ENCODE measurements around the gene VDR. TPM values are rescaled to one million over a fixed set of nuclear protein-coding genes. Genes with fewer than 3 reads are reported as not detected.

The VDR gene
- total RNA-seq, 1 donor from 2014 or later, result 4.6 TPM

DNA sequence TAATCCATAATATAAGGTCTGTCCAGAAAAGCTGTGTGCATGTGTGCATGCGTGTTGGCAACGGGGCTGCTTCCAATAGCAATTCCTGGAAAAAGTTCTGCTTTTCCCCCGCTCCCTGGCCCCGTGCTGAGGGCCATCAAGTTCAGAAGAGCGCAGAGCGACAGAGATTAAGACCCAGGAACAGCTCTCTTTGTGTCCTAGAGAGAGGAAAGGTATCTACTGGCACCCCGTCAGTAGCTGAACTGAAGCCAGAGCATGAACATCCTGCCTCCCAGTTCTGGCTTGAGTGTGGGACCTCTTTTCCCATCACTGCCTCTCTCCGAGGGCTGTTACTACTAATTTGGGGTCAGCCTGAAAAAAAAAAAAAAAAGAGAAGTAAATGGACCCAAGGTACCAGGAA lies 100.6 kb downstream of the VDR start:
- no peaks in the 10 kb centered on the region for H3K9me3 Mint-ChIP-seq (ENCODE audit: low read depth)
- no peak for DNase-seq (ENCODE audit: low spot score)
- peaks cover 85% of the 10 kb centered on the region for H3K4me1 Mint-ChIP-seq (ENCODE audit: low read depth)

DNA sequence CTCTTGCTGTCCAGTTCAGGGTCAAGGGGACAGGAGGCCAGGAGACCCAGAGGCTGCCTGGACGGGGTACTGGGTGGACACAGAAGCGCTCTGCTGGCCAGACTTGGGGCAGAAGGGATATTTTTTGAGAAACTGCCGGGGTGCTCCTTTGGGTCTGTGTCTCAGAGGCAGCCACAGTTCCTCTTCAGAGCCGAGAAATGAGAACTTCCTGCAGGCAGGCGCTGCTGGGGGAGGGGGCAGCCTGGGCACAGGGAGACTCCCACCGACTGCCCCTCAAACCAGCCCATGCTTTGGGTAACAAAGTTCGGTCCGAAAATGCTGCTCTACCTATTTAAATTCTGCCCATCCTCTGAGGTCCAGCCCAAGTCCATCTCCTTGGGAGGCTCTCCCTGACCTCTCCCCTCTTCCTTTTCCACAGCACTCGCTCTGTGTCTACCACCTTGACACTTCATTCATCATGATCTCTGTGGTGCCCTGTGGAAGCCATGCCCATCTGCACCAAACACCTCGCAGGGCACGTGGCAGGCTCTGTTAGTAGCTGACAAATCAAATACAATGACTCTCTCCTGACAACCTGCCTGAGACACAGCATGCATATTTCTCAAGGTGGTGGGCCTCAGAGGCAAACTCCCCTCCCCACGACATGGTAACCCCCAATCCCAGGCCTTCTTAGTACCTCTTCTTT lies 101.5 kb downstream of the VDR start:
- Mint-ChIP-seq H3K27me3 (ENCODE audit: low read depth) (no peaks in the 10 kb centered on the region), H3K27ac (ENCODE audit: unreplicated experiment) (peak overlapping the region; percentile 69), H3K4me3 (ENCODE audit: unreplicated experiment) (no peak overlapping the region), H3K36me3 (ENCODE audit: low read depth) (peaks cover 1% of the 10 kb centered on the region), H3K4me1 (ENCODE audit: low read depth) (peaks cover 77% of the 10 kb centered on the region), H3K9me3 (ENCODE audit: low read depth) (no peaks in the 10 kb centered on the region)
- DNase-seq (ENCODE audit: low spot score), result no peak
- TF ChIP-seq, protein P1, sequence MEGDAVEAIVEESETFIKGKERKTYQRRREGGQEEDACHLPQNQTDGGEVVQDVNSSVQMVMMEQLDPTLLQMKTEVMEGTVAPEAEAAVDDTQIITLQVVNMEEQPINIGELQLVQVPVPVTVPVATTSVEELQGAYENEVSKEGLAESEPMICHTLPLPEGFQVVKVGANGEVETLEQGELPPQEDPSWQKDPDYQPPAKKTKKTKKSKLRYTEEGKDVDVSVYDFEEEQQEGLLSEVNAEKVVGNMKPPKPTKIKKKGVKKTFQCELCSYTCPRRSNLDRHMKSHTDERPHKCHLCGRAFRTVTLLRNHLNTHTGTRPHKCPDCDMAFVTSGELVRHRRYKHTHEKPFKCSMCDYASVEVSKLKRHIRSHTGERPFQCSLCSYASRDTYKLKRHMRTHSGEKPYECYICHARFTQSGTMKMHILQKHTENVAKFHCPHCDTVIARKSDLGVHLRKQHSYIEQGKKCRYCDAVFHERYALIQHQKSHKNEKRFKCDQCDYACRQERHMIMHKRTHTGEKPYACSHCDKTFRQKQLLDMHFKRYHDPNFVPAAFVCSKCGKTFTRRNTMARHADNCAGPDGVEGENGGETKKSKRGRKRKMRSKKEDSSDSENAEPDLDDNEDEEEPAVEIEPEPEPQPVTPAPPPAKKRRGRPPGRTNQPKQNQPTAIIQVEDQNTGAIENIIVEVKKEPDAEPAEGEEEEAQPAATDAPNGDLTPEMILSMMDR (IDR thresholded peaks at IDR 0.05), result no peak

More for the DNA sequence above, 100.6 kb downstream of the VDR start:
- Mint-ChIP-seq H3K36me3 (ENCODE audit: low read depth) (peaks cover 1% of the 10 kb centered on the region), H3K27ac (ENCODE audit: unreplicated experiment) (no peak overlapping the region), H3K27me3 (ENCODE audit: low read depth) (no peaks in the 10 kb centered on the region), H3K4me3 (ENCODE audit: unreplicated experiment) (no peak overlapping the region)
- TF ChIP-seq, protein P1 (IDR thresholded peaks at IDR 0.05), result no peak

DNA sequence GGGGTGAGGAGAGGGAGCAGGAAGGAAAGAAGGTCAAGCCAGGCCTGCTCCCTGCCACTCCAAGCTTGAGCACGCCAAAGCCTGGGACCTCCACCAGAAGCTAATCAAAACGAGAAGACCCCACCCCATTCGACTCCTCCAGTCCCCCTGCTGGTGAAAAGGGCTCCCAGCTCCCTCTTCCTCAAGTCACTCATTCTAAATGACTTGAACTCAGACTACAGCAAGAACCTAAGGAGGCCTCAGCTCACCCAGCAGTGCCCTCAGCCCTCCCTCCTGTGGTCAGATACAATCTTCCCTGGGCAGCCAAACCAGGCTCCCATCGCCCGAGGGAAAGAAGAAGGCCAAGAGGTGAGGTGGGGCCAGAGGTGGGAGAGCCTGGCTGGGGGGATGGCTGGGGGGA lies 102.5 kb downstream of the VDR start:
- Mint-ChIP-seq H3K27me3 (ENCODE audit: low read depth) (no peaks in the 10 kb centered on the region), H3K9me3 (ENCODE audit: low read depth) (no peaks in the 10 kb centered on the region), H3K27ac (ENCODE audit: unreplicated experiment) (no peak overlapping the region), H3K4me3 (ENCODE audit: unreplicated experiment) (no peak overlapping the region), H3K36me3 (ENCODE audit: low read depth) (peaks cover 1% of the 10 kb centered on the region), H3K4me1 (ENCODE audit: low read depth) (peaks cover 67% of the 10 kb centered on the region)
- TF ChIP-seq, protein P1 (IDR thresholded peaks at IDR 0.05), result peak; percentile 39
- no peak for DNase-seq (ENCODE audit: low spot score)

DNA sequence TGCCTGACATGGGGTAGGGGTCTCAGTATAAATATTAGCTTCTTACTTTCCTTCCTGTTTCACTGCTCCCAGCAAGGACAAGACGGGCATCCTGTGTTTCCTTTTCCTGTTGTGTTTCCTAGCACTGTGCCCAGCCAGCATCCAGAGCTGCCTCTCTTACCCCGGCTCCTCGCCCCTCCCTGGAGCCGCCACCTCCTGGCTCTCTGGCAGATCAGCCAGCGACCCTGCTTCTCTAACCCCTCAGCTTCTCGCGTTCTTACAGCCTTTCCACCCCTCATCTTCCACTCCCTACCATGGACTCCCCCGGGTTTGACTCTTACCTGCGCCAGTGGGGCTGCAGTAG lies 102.9 kb downstream of the VDR start:
- H3K4me1 Mint-ChIP-seq (ENCODE audit: low read depth), result peaks cover 62% of the 10 kb centered on the region
- no peaks in the 10 kb centered on the region for H3K9me3 Mint-ChIP-seq (ENCODE audit: low read depth)
- H3K27ac Mint-ChIP-seq (ENCODE audit: unreplicated experiment), result no peak overlapping the region
- DNase-seq (ENCODE audit: low spot score), result no peak
- no peak overlapping the region for H3K4me3 Mint-ChIP-seq (ENCODE audit: unreplicated experiment)
- TF ChIP-seq, protein P1 (IDR thresholded peaks at IDR 0.05), result no peak
- H3K36me3 Mint-ChIP-seq (ENCODE audit: low read depth), result peaks cover 1% of the 10 kb centered on the region
- H3K27me3 Mint-ChIP-seq (ENCODE audit: low read depth), result no peaks in the 10 kb centered on the region

DNA sequence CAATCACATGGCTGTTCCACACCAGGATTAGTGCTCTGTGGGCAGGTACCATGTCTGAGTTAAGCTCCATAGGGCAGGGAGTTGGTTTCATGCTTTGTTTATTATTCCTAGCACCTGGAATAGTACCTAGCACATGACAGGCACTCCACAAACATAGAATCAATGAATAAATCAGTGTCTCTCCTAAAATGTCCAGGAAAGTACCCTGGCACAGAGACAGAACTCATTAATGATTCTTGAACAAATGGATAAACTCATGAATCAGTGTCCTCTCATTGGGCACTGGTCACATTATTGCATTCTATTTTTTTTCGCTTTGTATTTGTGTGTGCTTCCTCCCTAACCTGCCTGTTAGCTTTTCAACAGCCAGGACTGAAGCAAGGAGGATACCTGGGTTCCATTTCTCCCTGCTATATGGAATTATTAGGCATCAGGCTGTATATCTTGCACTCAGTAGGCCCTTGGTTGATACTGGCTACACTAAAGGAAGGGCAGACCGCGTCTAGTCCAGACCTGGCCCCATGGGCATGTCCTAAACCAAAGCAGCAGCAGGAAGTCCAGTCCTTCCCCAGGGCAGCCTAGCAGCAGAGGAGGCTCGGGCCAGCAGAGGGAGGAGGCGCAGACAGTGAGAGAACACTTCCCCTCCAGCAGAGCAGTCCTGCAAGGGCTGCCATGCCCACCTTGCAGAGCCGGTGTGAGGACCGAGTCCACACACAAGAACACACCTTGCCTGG lies 103.5 kb downstream of the VDR start:
- no peak overlapping the region for H3K4me3 Mint-ChIP-seq (ENCODE audit: unreplicated experiment)
- TF ChIP-seq, protein P1 (IDR thresholded peaks at IDR 0.05), result no peak
- no peaks in the 10 kb centered on the region for H3K9me3 Mint-ChIP-seq (ENCODE audit: low read depth)
- no peaks in the 10 kb centered on the region for H3K27me3 Mint-ChIP-seq (ENCODE audit: low read depth)
- H3K36me3 Mint-ChIP-seq (ENCODE audit: low read depth), result peaks cover 1% of the 10 kb centered on the region
- peak overlapping the region; percentile 49 for H3K27ac Mint-ChIP-seq (ENCODE audit: unreplicated experiment)
- H3K4me1 Mint-ChIP-seq (ENCODE audit: low read depth), result peaks cover 58% of the 10 kb centered on the region
- no peak for DNase-seq (ENCODE audit: low spot score)
